Stimulated activated CD4-positive, alpha-beta T cell treated with anti-CD3 and anti-CD28 coated beads, Interleukin-4, amount 100 ng/mL, for 48 hours (primary cell): ENCODE measurements around the gene MZT1.
"Not testable (repeated sequence)": the region's sequence is repeated elsewhere in the genome, so short reads cannot be mapped to it uniquely, and the experiment has no call there.

Source experiments
- DNase-seq, 2 donors: peaks; one replicate each; pipeline ENCODE4 v3.0.0-alpha.2; 2020; ENCODE audit warnings: low read depth in 2 of 2

MZT1 gene, protein sequence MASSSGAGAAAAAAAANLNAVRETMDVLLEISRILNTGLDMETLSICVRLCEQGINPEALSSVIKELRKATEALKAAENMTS

DNA sequence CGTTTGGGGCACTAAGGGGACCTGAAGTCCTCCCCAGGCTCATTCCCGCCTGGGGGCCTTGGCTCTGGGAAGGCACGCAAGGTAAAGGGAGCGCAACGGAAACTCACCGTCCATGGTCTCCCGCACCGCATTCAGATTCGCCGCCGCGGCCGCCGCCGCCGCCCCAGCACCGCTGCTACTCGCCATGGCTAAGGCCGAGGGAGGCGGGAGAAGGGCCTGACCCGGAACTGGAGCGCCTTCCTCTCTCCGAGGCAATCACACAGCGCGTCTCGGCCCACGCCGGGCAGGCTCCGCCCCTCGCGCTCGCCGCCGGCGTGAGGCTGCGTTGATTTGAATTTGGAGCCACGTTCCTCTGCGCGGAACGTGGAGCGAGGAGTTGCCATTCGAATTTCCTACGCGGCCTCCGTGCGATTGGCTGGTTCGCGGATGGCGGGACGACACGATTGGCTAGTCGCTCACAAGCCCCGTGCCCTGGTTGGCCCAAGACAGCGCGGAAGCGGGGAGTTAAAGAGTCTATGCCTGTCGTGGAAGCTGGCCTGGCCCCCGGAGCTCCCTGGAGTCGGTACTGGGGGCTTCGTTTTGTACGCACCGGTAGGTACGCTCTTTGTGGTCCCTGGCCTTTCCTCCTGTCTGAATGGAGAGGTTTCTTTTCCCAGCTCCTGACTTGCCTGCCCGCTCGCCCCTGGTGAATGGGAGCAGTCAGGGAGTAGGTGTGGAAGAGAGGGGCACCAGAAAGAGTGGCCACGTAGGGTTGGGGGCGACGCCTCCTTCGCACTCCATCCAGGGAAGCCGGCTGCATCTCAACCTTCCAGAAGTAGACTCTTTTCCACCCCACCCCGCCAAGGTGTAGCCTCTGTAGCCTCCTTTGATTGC, at the start of gene MZT1, which contains the start of gene BORA:
TSS of gene MZT1 (minus strand) at position 213 of the 873 bp plus-strand sequence. CDS start at position 186, 27 bp downstream.
TSS of gene BORA (plus strand) at position 507 of the 873 bp plus-strand sequence. CDS start 1,018 bp downstream, outside the sequence.
- DNase-seq = peak; percentile 81 to 93

DNA sequence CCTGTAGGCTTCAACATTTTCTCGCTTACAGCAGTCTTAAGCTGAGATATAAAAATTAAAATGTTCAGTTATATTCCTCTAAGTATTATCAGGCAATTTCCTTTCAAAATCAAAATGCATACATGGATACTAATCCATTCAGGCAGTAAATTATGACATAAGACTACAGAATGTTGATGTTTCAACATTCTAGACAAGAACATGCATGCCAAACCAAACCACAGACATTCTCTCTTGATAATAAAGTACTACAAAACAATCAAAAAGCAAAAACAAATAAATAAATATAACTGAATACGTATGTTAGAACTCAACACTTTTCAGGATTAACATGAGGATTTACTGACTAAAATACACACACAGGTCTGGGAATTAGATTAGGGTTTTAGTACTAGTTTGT, 46.6 kb upstream of the MZT1 start:
- no peak for DNase-seq

- no peak for DNase-seq
These were observed 36.0 kb upstream of the MZT1 start for GRCh38 chr13:72763411-72763810.

DNA sequence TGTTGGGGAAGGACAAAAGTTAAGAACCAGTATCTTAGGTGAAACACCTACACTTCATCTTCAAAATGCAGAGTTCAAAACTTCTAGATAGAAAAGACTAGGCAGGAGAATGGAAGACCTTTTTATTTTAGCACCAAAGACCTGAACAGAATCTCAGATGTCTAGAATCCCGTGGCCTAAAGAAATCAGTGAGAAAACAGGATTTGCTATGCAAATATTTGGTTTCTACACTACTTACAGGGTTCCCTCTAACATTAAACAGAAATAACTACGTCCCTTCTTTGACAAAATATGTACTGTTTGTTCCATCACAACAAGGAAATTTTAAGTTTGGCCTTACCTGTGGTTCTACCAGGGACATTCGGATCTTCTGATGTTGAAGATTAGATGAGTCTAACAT, 32.8 kb upstream of the MZT1 start:
- DNase-seq = no peak

DNA sequence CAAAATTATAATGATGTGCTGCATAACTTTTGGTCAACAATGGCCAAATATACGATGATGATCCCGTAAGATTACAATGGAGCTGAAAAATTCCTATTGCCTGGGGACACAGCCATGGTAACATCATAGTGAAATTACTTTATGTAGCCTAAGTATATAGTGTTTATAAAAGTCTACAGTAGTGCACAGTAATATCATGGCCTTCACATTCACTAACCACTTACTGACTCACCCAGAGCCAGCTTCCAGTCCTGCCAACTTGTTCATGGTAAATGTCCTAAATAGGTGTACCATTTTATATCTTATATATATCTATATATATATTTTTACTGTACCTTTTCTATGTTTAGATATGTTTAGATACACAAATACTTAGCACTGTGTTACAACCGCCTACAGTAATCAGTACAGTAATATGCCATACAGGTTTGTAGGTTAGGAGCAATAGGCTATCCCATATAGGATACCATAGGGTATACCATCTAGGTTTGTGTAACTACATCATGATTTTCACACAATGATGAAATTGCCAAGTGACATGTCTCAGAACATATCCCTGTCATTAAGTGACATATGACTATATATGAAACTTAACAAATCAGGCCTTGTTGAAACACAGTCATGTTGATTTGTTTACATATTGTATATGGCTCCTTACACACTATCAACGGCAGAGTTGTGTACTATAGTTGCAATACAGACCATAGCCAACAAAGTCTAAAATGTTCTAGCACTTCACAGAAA, 30.5 kb upstream of the MZT1 start:
- DNase-seq = no peak

- DNase-seq = no peak
These were observed 26.7 kb upstream of the MZT1 start for GRCh38 chr13:72754111-72754510.

GRCh38 chr13:72751220-72751619, 23.8 kb upstream of the MZT1 start:
- no peak for DNase-seq

DNA sequence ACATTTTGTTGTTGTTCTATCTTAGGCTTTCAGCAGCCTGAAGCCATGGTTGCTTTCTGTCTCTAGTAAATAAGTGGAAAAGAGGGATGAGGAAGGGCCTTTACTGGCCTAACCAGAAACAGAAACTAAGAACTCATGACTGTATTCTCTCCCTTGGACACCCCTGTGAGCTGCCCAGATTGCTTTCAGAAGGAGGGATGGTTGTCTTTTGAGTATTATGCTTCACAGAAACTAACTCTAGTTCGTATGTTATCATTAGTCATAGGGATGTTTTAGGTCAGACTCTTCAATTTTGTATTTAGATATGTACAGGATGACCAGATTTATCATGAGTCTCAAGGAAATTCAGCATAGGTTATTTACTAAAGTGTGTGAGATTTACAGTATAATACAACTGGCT, 17.8 kb upstream of the MZT1 start:
- no peak for DNase-seq

GRCh38 chr13:72740015-72740414, 12.6 kb upstream of the MZT1 start:
- DNase-seq = no peak

DNA sequence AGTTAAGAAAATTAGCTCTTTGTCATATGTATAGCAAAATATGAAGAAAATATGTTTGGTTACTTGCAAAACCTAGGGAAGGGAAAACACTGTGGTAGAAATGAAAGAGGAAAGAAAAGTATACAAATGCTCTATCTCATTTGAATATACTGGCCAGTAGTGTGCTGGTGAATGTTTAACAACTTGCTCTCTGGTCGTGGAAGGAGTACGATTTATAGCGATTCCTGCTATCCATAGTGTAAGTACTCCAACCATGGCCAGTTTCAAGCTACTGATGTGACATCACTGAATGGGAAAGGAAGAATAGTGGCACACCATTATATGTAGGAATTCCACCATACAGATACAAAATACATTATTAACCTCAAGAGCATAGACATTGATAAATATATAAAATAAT, 9.6 kb upstream of the MZT1 start:
- DNase-seq = no peak

- DNase-seq = no peak
These were observed 819 bp upstream of the MZT1 start for GRCh38 chr13:72728290-72728605.

- peak; percentile 32 to 34 for DNase-seq
These were observed 558 bp downstream of the MZT1 start for GRCh38 chr13:72726726-72727416.

- DNase-seq = not testable (repeated sequence)
These were observed 1.2 kb downstream of the MZT1 start for GRCh38 chr13:72726185-72726584.

DNA sequence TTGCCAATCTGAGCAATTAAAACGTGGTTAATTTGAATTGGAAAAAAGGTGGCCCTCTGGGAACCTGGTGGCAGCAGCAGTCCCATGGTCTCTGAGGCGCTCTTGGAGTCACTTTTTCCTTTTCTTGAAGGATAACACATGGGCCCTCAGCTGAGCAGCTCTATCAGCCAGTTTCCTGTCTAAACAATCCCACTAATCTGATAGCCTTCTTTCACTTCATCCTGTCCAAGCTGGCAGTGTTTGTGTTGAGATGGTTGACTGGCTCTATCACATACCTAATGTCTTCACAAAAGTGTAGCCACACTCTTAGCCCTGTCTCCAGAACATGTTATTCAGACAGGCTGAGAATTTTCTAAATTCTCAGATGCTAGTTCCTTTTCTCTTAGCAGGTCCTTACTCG, 10.7 kb downstream of the MZT1 start:
- no peak for DNase-seq

DNA sequence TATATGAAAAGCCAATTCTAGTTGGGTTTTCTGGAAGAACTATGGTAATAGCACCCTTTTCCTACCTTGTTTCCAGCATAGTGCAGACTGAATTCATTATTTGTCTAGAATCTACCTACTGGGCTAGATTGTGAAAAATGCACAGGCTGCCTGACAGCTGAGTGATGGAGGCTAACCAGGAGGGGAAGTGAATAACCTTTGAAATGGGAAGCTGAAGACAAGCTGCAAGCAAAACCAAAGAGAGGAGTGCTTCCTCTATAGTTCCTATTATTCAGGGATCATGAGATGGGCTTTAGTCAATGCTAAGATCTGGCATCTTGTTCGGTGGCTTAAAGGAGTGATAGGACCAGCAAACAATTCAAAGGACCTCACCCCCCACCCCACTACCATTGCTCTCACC, 26.9 kb downstream of the MZT1 start:
- DNase-seq = no peak

GRCh38 chr13:72698164-72698563, 29.3 kb downstream of the MZT1 start:
- no peak for DNase-seq

- no peak for DNase-seq
These were observed 30.9 kb downstream of the MZT1 start for GRCh38 chr13:72696579-72696978.

- no peak for DNase-seq
These were observed 33.1 kb downstream of the MZT1 start for GRCh38 chr13:72694314-72694713.

DNA sequence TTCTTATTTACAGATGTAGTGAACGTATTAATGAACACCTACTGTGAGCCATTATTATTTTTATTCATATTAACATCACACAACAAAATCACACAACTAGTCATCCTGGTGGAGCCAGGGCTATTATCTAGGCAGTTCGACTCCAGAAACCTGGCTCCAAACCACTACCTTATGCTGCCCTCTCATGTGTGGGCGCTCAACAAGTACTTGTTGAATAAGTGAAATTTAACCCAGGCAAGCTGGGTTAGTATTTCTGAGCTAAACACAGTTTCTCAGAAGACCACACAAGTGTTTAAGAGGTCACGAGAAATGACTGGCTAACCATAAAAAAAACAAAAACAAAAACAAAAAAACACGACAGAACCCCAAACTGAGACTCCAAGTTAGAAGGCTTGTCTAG, 33.6 kb downstream of the MZT1 start:
- no peak for DNase-seq

DNA sequence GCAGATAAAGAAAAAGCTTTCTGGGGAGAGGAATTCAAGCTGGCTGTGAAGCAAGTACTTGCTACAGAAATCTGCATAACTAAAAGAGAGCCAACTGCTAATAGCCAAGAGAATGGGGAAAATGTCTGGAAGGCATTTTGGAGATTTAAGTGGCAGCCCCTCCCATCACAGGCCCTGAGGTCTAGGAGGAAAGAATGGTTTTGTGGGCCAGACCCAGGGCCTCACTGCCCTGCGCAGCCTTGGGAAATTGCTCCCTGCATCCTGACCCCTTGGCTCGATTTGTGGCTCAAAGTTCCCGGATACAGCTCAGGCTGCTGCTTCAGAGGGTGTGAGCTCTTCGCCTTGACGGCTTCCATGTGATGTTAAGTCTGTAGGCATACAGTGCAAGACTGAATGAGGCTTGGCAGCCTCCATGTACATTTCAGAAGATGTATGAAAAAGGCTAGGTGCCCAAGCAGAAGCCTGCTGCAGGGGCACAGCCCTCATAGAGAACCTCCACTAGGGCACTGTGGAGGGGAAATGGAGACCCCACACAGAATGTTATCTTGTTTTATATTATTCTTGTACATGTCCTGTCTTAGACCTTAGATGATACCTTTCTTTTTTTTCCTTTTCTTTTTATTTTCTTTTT, 34.4 kb downstream of the MZT1 start:
- DNase-seq = no peak

GRCh38 chr13:72689181-72689696, 38.2 kb downstream of the MZT1 start:
- DNase-seq = no peak

GRCh38 chr13:72686766-72687165, 40.7 kb downstream of the MZT1 start:
- no peak for DNase-seq
